IMR-90 (cell line): ENCODE results near the gene MYBL2. TPM values are rescaled to one million over a fixed set of nuclear protein-coding genes. Genes with fewer than 3 reads are reported as not detected.
"Not testable (repeated sequence)": the region's sequence is repeated elsewhere in the genome, so short reads cannot be mapped to it uniquely, and the experiment has no call there.

Experiments used
- ATAC-seq: fragments of 200-7000 bp; cut with Tn5 transposase; 2 replicates; pipeline ENCODE4 v1.9.1; 2020; ENCODE audit warnings: low read depth, mild to moderate bottlenecking, moderate library complexity
- BruUV-seq: library from RNA; stranded (reverse); fragments of 400-500 nt; replicated peaks from 2 replicates; lab custom pipeline; 2021; lab: Mats Ljungman, UMichigan
- CTCF ChIA-PET: fragments of 300-600 bp; formaldehyde crosslinking; extraction: SDS; loops from one replicate; lab custom pipeline; 2021; ENCODE audit warnings: antibody characterized with exemption; lab: Yijun Ruan, JAX
- POLR2A ChIA-PET: fragments of 300-600 bp; sonication (Branson Sonifier 250); formaldehyde crosslinking; loops from one replicate; lab custom pipeline; 2022; ENCODE audit warnings: antibody characterized with exemption; ENCODE audit not compliant: unreplicated experiment; lab: Charles Lee
- DNase-seq: peaks from one replicate; pipeline ENCODE4 v3.0.0; 2013
- H2AFZ ChIP-seq: replicated peaks from 2 replicates; pipeline ENCODE3; 2013; ENCODE audit warnings: low read length, mild to moderate bottlenecking; ENCODE audit not compliant: poor library complexity
- H2AK5ac ChIP-seq: 2 replicates; pipeline ENCODE4 v1.6.1; 2013; ENCODE audit warnings: low read depth, low read length, inconsistent platforms
- H2AK9ac ChIP-seq: replicated peaks from 2 replicates; pipeline ENCODE3; 2013; ENCODE audit warnings: mild to moderate bottlenecking, low read depth, low read length, moderate library complexity; ENCODE audit not compliant: poor library complexity
- H2BK120ac ChIP-seq: 2 replicates; pipeline ENCODE4 v1.6.1; 2013; ENCODE audit warnings: low read depth, low read length, inconsistent platforms
- H2BK15ac ChIP-seq: 3 replicates; pipeline ENCODE4 v1.6.1; 2013; ENCODE audit warnings: low read depth, low read length, inconsistent platforms
- H2BK20ac ChIP-seq: 2 replicates; pipeline ENCODE4 v1.6.1; 2013; ENCODE audit warnings: low read depth, mild to moderate bottlenecking, inconsistent platforms, low read length, moderate library complexity
- H2BK5ac ChIP-seq: 2 replicates; pipeline ENCODE4 v1.6.1; 2013; ENCODE audit warnings: mild to moderate bottlenecking, low read depth, low read length, inconsistent platforms; ENCODE audit not compliant: poor library complexity, severe bottlenecking
- H3K14ac ChIP-seq: replicated peaks from 2 replicates; pipeline ENCODE4 v1.6.1; 2013; ENCODE audit warnings: low read depth, low read length, inconsistent platforms
- H3K18ac ChIP-seq: 2 replicates; pipeline ENCODE4 v1.6.1; 2013; ENCODE audit warnings: low read depth, low read length, control low read depth
- H3K23ac ChIP-seq: 2 replicates; pipeline ENCODE4 v1.6.1; 2013; ENCODE audit warnings: low read depth, low read length, inconsistent platforms
- H3K27ac ChIP-seq: 2 replicates; pipeline ENCODE4 v1.5.1; 2013; ENCODE audit warnings: mild to moderate bottlenecking, control low read depth, low read length; ENCODE audit not compliant: insufficient read depth
- H3K27me3 ChIP-seq: 2 replicates; pipeline ENCODE4 v1.6.1; 2013; ENCODE audit warnings: low read length; ENCODE audit not compliant: control insufficient read depth, insufficient read depth
- H3K36me3 ChIP-seq: 2 replicates; pipeline ENCODE4 v1.6.1; 2013; ENCODE audit warnings: low read length, mixed read lengths; ENCODE audit not compliant: control insufficient read depth, insufficient read depth
- H3K4ac ChIP-seq: 2 replicates; pipeline ENCODE4 v1.6.1; 2013; ENCODE audit warnings: low read depth, low read length, inconsistent platforms
- H3K4me1 ChIP-seq: 2 replicates; pipeline ENCODE4 v1.6.1; 2013; ENCODE audit warnings: low read length, mixed read lengths; ENCODE audit not compliant: control insufficient read depth, insufficient read depth
- H3K4me2 ChIP-seq: 2 replicates; pipeline ENCODE4 v1.6.1; 2013; ENCODE audit warnings: low read depth, mild to moderate bottlenecking, control low read depth, low read length, moderate library complexity
- H3K4me3 ChIP-seq: 2 replicates; pipeline ENCODE4 v1.5.1; 2013; ENCODE audit warnings: low read depth, mild to moderate bottlenecking, control low read depth, low read length, moderate library complexity; ENCODE audit not compliant: insufficient read depth
- H3K56ac ChIP-seq: 2 replicates; pipeline ENCODE4 v1.6.1; 2013; ENCODE audit warnings: low read length, inconsistent platforms; ENCODE audit not compliant: insufficient read depth; ENCODE audit errors: extremely low read depth
- H3K79me1 ChIP-seq, 2 experiments: 2 replicates each; pipeline ENCODE4 v1.6.1; 2013; ENCODE audit warnings: low read length in 2 of 2, inconsistent platforms in 1 of 2, low read depth in 1 of 2
- H3K9ac ChIP-seq: 2 replicates; pipeline ENCODE4 v1.6.1; 2013; ENCODE audit warnings: low read depth, low read length, control low read depth
- H3K9me1 ChIP-seq: 2 replicates; pipeline ENCODE4 v1.6.1; 2013; ENCODE audit warnings: low read length, inconsistent platforms; ENCODE audit not compliant: insufficient read depth
- H3K9me3 ChIP-seq: 2 replicates; pipeline ENCODE4 v1.6.1; 2013; ENCODE audit warnings: low read length; ENCODE audit not compliant: control insufficient read depth, insufficient read depth
- H4K20me1 ChIP-seq: 2 replicates; pipeline ENCODE4 v1.6.1; 2013; ENCODE audit warnings: low read length, inconsistent platforms; ENCODE audit not compliant: insufficient read depth
- H4K5ac ChIP-seq: 2 replicates; pipeline ENCODE4 v1.6.1; 2013; ENCODE audit warnings: mild to moderate bottlenecking, low read depth, low read length, control low read depth
- H4K8ac ChIP-seq, 2 experiments: 2 replicates each; pipeline ENCODE4 v1.6.1; 2013; ENCODE audit warnings: low read depth in 2 of 2, low read length in 2 of 2, control low read depth in 1 of 2, inconsistent platforms in 1 of 2
- H4K91ac ChIP-seq: 2 replicates; pipeline ENCODE4 v1.6.1; 2013; ENCODE audit warnings: low read depth, low read length, inconsistent platforms; ENCODE audit not compliant: insufficient read depth
- CHD1 ChIP-seq: IDR thresholded peaks from 2 replicates; pipeline ENCODE4 v1.6.1; 2012; ENCODE audit warnings: low read depth, low read length, improper control_type of control experiment
- CTCF ChIP-seq: conservative IDR thresholded peaks from 2 replicates; pipeline ENCODE4 v1.5.1; 2012; ENCODE audit warnings: mild to moderate bottlenecking, low read depth, low read length, improper control_type of control experiment
- MXI1 ChIP-seq: IDR thresholded peaks from 2 replicates; pipeline ENCODE4 v1.6.1; 2012; ENCODE audit warnings: low read depth, mild to moderate bottlenecking, low read length, moderate library complexity, borderline replicate concordance
- POLR2A ChIP-seq: IDR thresholded peaks from 2 replicates; pipeline ENCODE4 v1.6.1; 2012; ENCODE audit warnings: mild to moderate bottlenecking, low read depth, low read length
- SMC3 ChIP-seq: fragments of 150-350 bp; IDR thresholded peaks from 2 replicates; pipeline ENCODE4 v1.6.1; 2016; ENCODE audit warnings: low read depth, mild to moderate bottlenecking, antibody characterized with exemption, low read length, moderate library complexity
- WGBS, 2 experiments: methylation state at CpG; one replicate each; pipeline versions ENCODE4 v1.1.5 to v1.1.7; 2013; ENCODE audit warnings: missing lambda C conversion rate in 2 of 2; ENCODE audit not compliant: insufficient read length in 1 of 2; ENCODE audit errors: extremely low coverage in 2 of 2; 5-methylcytosine and 5-hydroxymethylcytosine counted together
- dilution Hi-C: fragments of 300-500 bp; cut with HindIII; formaldehyde crosslinking; loops from one replicate; pipeline ENCODE4 v1.14.3; 2018; ENCODE audit warnings: low sequenced_read_pairs; ENCODE audit not compliant: unreplicated experiment
- in situ Hi-C: fragments of 300-500 bp; cut with MboI; formaldehyde crosslinking; loops from 3 replicates; pipeline ENCODE4 v1.14.3; 2019; ENCODE audit warnings: low sequenced_read_pairs, inconsistent platforms, mixed read lengths
- intact Hi-C: fragments of 100-400 bp; cut with micrococcal nuclease; formaldehyde crosslinking; loops from 2 replicates; pipeline ENCODE4 v1.10.0; 2022
- polyA plus RNA-seq, 3 experiments: library from polyadenylated mRNA; depleted of rRNA; stranded (reverse); fragments of >200 nt; gene quantifications; 2 replicates each; pipeline ENCODE4 v1.2.3, GENCODE V29; 2012; ENCODE audit warnings: low replicate concordance in 1 of 3
- total RNA-seq: library from RNA; depleted of rRNA; stranded (reverse); fragments of >200 nt; gene quantifications from 2 replicates; pipeline ENCODE4 v1.2.3, GENCODE V29; 2012

Gene MYBL2
- total and polyA plus RNA-seq, 2 of the 4 experiments (the other 2 are of a cell fraction), result 12.4 to 23.1 TPM

DNA sequence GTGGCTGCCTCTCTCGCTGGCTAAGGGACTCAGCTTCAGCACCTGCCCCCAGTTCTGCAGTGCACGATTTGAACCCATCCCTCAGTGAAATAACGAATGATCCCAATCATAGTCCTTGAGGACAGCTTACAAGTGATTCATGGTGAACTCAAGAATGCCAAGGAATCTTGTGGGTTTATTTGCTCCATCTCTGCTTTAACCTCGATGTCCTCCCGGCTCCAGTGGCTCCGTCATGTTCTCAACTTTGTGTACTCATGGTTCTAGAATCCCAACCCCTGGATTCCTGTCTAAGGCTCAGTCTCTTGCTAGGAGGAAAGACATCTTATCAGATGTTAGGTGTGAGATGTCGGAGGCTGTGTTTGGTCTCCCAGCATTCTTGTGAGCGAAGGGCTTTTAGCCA lies 88.9 kb downstream of the MYBL2 start:
- H2AFZ ChIP-seq, result peak overlapping the region; percentile 71
- in situ Hi-C loops (loop anchor here (10.0 kb wide), 1 partner anchor 159 kb away; the partner anchor contains the start of gene TOX2), dilution Hi-C loops (no loop called here), intact Hi-C loops (no loop called here)
- H4K20me1 ChIP-seq, result no peaks in the 10 kb centered on the region
- WGBS, 2 experiments, result 56% methylated on average over 5 of the region's 8 CpGs; no CpG with 5 or more reads in 1 of the 2 experiments
- ChIA-PET POLR2A (interaction anchor here (0.8 kb wide), 1 partner anchor 139 kb away, joined by 3 read pairs; no protein-coding TSS in a partner anchor), CTCF (interaction anchor here (0.5 kb wide), 1 partner anchor 184 kb away, joined by 3 read pairs; no protein-coding TSS in a partner anchor)
- peak overlapping the region; percentile 61; the same call in 1 of the 2 replicates for H3K18ac ChIP-seq
- no peak overlapping the region for H3K4me3 ChIP-seq
- H3K9ac ChIP-seq, result no peak overlapping the region
- DNase-seq (peak; percentile 74), ATAC-seq (peak; percentile 4; the same call in 1 of the 2 replicates)
- H2BK15ac ChIP-seq, result peak overlapping the region; percentile 80; the same call in 2 of the 3 replicates
- H3K9me3 ChIP-seq, result no peaks in the 10 kb centered on the region
- peak overlapping the region; percentile 70; the same call in 1 of the 2 replicates for H3K23ac ChIP-seq
- H3K4me1 ChIP-seq, result peaks cover 19% of the 10 kb centered on the region
- H2BK5ac ChIP-seq, result peak overlapping the region; percentile 92
- peak overlapping the region; percentile 7 for H2AK9ac ChIP-seq
- TF ChIP-seq MXI1 (no peak), CTCF (no peak), CHD1 (no peak), POLR2A (no peak), SMC3 (no peak)
- H2BK120ac ChIP-seq, result peak overlapping the region; percentile 97
- BruUV-seq, result no TSS peak
- peak overlapping the region; percentile 8; the same call in 1 of the 2 replicates for H3K4me2 ChIP-seq
- peak overlapping the region; percentile 45; the same call in 1 of the 2 replicates for H4K5ac ChIP-seq
- H4K8ac ChIP-seq, result peak overlapping the region; percentile 44 to 89; a peak in 3 of 4 replicates
- peak overlapping the region; percentile 92 for H3K14ac ChIP-seq
- peak overlapping the region; percentile 27 for H3K27ac ChIP-seq
- peak overlapping the region; percentile 89 for H3K4ac ChIP-seq
- H3K9me1 ChIP-seq, result peaks cover 24% of the 10 kb centered on the region
- H3K36me3 ChIP-seq, result no peaks in the 10 kb centered on the region
- H2BK20ac ChIP-seq, result peak overlapping the region; percentile 90
- no peaks in the 10 kb centered on the region for H3K27me3 ChIP-seq
- peak overlapping the region; percentile 93; the same call in 1 of the 2 replicates for H2AK5ac ChIP-seq
- H4K91ac ChIP-seq, result peak overlapping the region; percentile 92
- peak overlapping the region; percentile 50; the same call in 1 of the 2 replicates for H3K56ac ChIP-seq
- peaks cover 0 to 5% of the 10 kb centered on the region in 2 experiments; a peak in 1 of 4 replicates for H3K79me1 ChIP-seq

- H3K9ac ChIP-seq, H2BK20ac ChIP-seq, H3K9me3 ChIP-seq, H3K79me1 ChIP-seq, BruUV-seq, H3K18ac ChIP-seq, H2BK120ac ChIP-seq, H3K4me2 ChIP-seq, H3K4me1 ChIP-seq, intact Hi-C loops, H2AK9ac ChIP-seq, dilution Hi-C loops, H2AFZ ChIP-seq, H3K36me3 ChIP-seq, CTCF ChIA-PET, H3K14ac ChIP-seq, H3K56ac ChIP-seq, H4K20me1 ChIP-seq, H4K8ac ChIP-seq, H3K23ac ChIP-seq, POLR2A ChIA-PET, H4K5ac ChIP-seq, H4K91ac ChIP-seq, H3K27me3 ChIP-seq, H3K4ac ChIP-seq, H2BK5ac ChIP-seq, H3K9me1 ChIP-seq, H3K4me3 ChIP-seq, H3K27ac ChIP-seq, ATAC-seq: not testable (repeated sequence)
- peak; percentile 16 for DNase-seq
- in situ Hi-C loops, result loop anchor here (10.0 kb wide), 1 partner anchor 157 kb away; the partner anchor contains the start of gene TOX2
- Histone ChIP-seq H2BK15ac (0 out of 3 replicates have a peak overlapping the region, but pooled peaks have one; percentile 57), H2AK5ac (peak overlapping the region; percentile 43; the same call in 1 of the 2 replicates)
- WGBS, 2 experiments, result no CpG with 5 or more reads among the region's 6 CpGs
These were observed 91.0 kb downstream of the MYBL2 start for GRCh38 chr20:43757888-43758287.
